ENCODE results near the gene SMIM38.

The SMIM38 gene

DNA sequence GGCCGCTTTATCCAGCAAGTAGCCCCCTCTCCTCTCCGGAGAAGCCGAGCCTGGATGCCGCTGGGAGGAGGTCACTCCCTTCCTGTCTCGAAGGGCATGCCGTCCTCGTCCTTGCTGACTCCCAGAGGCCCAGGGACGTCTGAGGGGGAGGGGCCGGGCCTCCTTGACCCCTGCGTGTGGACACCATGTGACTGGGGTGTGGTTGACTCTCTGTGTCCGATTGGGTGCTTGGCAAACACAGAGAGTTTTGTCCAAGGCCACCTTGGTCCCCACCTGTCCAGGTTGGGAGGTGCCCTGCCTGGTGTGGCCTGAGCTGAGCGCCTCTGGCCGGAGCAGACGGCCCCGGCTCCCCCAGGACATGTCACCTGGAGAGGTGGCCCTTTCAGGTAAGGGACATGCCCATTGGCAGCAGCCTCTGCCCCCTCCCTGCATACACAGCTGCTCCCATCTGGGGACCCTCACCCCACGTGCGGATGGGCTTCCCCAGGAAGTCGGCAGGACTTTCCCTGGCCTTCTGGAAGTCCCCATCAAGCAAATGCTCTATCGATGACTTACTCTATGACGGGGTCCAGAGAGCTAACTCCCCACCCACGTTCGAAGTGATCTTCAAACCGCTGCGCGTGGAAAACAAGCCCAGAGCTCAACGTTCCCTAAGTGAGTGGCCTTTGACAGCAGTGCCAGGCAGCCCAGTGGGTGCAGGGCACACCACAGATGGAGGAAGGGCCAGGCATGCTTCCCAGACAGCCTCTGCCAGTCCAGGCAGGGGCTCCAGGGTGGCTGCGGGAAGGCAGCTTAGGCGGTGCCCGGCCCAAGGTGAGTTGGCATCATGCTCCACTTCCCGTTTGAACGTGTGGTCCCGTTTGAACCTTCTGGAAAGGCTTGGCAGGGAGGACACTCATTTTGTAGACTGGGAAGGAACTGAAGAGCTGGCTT, at the start of gene SMIM38:
TSS of gene SMIM38 (plus strand) at position 634 of the 933 bp plus-strand sequence. CDS start 1,912 bp downstream, outside the sequence.
- peak in 22 of 58 donors; percentile 6 to 59 (median 30) for DNase-seq

DNA sequence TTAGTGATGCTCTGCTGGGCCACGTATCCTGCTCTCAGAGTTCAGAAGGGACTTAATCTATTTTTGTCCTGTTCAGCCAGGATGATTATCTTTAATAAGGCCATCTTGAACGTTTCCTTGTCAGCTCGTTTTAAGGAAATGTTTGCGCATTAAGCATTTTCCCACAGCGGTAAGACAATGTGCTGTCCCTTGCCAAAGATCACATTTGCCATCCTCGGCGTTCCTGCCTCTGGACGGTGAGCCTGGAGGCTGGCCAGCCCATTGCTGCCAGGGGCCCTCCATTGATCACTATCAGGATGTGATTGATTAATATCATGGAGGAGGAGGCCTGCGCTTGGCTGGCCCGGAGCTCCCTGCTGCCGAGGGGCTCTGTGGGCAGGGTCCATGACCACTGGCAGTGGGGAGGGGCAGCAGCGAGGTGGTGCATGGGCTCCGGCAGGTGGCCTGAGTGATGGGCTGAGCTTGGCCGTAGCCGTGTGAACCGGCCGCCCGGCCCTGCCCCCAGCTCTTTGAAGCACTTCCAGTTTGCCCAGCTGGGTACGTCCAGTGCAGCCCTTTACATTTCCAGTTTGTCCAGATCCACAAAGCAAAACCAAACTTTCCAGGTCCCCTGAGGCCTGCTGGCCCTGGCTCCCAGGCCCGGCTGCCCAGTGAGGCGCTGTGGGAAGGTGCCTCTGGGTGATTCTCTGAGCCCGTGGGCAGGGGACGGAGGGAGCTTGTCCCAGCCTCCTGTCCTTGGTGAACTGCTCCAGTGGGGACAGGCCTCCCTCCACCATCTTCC, 49.5 kb upstream of the SMIM38 start:
- DNase-seq = no peak

DNA sequence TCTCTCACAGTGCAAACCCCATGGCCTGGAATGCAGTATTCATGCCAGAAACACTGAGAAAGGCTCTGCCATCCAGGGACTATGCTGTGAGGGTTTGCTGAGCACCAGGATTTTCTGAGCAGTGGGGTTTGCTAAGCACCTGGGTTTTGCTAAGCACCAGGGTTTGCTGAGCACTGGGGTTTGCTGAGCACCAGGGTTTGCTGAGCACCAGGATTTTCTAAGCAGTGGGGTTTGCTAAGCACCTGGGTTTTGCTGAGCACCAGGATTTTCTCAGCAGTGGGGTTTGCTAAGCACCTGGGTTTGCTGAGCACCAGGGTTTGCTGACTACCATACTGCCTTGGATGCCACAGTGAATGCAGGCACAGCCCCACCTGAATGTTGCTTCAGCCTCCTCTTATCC, 48.3 kb upstream of the SMIM38 start:
- DNase-seq = no peak

GRCh38 chr11:69108030-69108429, 47.7 kb upstream of the SMIM38 start:
- no peak for DNase-seq

GRCh38 chr11:69108559-69108958, 47.2 kb upstream of the SMIM38 start:
- no peak for DNase-seq

- no peak for DNase-seq
Observed at GRCh38 chr11:69109101-69109500, 46.6 kb upstream of the SMIM38 start.

DNA sequence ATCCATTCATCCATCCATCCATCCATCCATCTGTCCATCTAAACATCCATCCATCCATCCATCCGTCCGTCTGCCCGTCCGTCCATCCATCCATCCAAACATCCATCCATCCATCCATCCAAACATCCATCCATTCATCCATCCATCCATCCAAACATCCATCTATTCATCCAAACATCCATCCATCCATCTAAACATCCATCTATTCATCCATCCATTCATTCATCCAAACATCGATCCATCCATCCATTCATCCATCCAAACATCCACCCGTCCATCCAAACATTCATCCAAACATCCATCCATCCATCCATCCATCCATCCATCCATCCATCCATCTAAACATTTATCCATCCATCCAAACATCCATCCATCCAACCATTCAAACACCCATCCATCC, 45.3 kb upstream of the SMIM38 start:
- DNase-seq = no peak

- no peak for DNase-seq
Observed at GRCh38 chr11:69111624-69112542, 43.9 kb upstream of the SMIM38 start.

DNA sequence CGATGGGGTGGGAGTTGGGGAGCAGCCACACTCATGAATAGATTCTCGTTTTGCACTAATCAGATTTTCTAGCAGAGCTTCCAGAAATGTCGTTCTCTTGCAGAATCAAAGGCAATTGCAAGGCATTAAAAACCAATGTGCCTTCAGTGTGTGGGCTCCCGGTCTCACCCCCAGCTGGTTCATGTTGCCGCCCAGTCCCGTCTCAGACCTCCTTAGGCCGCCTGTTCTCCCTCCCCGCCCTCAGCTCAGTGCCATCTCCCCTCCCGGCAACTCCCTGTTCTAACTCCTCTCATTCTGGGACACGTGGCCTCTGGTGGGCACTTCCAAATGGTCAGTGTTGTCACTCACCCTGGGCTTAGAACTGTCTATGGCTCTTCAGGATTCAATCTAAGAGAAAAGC, 42.5 kb upstream of the SMIM38 start:
- no peak for DNase-seq

GRCh38 chr11:69113646-69114340, 41.9 kb upstream of the SMIM38 start:
- no peak for DNase-seq

GRCh38 chr11:69114362-69114761, 41.4 kb upstream of the SMIM38 start:
- DNase-seq = no peak

DNA sequence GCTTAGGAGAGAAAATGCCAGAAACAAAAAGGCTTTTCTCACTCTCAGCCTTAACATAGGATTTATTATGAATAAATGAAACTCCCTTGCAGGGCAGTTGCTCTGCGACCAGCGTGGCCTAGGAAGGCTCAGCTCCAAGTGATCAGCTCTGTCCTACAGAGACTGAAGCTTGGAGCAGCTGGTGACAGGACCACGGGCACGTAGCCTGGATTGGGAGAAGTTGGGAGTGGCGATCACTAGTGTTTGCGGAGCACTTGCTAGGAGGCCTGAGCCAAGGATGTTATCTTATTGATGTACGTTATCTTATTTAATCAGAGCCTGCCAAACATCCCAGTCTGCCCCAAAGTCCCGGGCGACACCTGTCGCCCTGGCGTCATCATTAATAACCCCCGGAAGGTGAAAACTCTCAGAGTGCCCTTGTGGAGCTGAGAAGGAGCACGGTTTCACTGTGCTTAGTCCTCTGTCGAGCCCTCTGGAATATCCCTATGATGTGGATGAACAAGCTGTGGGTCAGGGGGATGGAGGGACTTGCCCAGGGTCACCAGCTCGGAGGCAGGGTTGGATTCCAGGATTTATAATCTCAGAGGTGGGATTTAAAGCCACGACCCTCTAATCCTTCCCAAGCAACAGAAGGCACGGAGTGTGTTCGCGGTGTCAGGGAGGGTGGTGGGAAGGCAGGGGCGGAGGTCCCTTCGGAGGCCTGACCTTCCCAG, 40.8 kb upstream of the SMIM38 start:
- DNase-seq = no peak

GRCh38 chr11:69115586-69116560, 39.9 kb upstream of the SMIM38 start:
- DNase-seq = peak in 1 of 58 donors; percentile 14

- DNase-seq = no peak
Observed at GRCh38 chr11:69116671-69117070, 39.1 kb upstream of the SMIM38 start.

DNA sequence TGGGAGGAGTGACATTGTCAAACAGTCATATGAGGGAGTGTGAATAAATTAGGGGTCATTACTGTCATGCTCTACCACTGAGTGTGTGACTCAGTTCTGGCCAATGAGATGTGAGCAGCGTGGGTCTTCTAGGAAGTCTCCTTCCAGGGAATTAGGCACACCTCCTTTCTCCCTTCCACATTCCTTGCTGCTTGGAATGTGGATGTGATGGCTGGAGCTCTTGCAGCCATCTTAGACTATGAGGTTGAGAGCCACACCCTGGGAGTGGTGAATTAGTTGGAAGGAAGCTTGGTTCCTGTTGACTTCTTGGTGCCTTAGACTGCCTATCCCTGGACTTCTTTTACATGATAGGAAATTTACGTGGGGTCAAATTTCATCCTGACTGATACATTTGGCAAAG, 36.5 kb upstream of the SMIM38 start:
- DNase-seq = no peak

GRCh38 chr11:69120096-69120875, 35.4 kb upstream of the SMIM38 start:
- no peak for DNase-seq

DNA sequence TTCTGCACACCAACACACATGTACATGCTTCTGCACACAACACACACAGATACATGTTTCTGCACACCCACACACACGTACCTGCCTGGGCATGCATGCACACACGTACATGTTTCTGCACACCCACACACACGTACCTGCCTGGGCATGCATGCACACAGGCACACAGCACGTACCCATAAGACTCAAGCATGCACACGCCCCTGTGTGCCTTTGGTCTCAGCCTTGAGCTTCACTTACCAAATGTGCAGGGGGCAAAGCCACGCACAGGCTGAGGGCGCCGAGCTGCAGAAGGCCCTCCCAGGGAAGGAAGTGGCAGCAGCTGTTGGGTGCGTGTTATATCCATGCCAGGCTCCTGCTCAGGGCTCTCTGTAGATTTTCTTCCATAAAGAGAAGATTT, 34.7 kb upstream of the SMIM38 start:
- DNase-seq = no peak
